Testis (tissue), 2 donors: ENCODE results near the gene EXOC4.

Experiments used
- CTCF ChIP-seq, 3 experiments: fragments of 450-650 bp in 2 of 3; fragments of 200-600 bp in 1 of 3; sonication (generic) in 1 of 3; IDR thresholded peaks; one replicate each; pipeline ENCODE4 v1.5.1; 2016 to 2019; ENCODE audit warnings: antibody characterized with exemption in 3 of 3, mild to moderate bottlenecking in 2 of 3, moderate library complexity in 1 of 3
- POLR2A ChIP-seq: fragments of 450-650 bp; IDR thresholded peaks from one replicate; pipeline ENCODE4 v1.6.1; 2017; ENCODE audit warnings: antibody characterized with exemption, mild to moderate bottlenecking, moderate library complexity

- TF ChIP-seq CTCF (IDR thresholded peaks at IDR 0.05) (no peak), POLR2A (no peak)
These were observed 399.7 kb downstream of the EXOC4 start for GRCh38 chr7:133652547-133652946.
